ENCODE measurements around the gene FLAD1.

FLAD1 gene

GRCh38 chr1:154963643-154964042 lies 19.5 kb upstream of the FLAD1 start:
- Histone ChIP-seq H3K79me2 (ENCODE audit: control insufficient read depth, insufficient read depth, low read length) (peaks cover 22% of the 10 kb centered on the region), H3K4ac (ENCODE audit: low read depth, low read length) (no peak overlapping the region), H3K4me2 (ENCODE audit: low read length) (no peak overlapping the region), H3K4me3 (ENCODE audit: low read length) (no peak overlapping the region), H2BK15ac (replicated peaks; ENCODE audit: low read depth) (no peak overlapping the region), H3K4me1 (ENCODE audit: control insufficient read depth, low read depth, low read length) (peaks cover 4% of the 10 kb centered on the region), H3K23ac (ENCODE audit: low read length) (no peak overlapping the region), H3K36me3 (ENCODE audit: control insufficient read depth, insufficient read depth, low read length) (peaks cover 26% of the 10 kb centered on the region), H3K27ac (ENCODE audit: low read depth, low read length) (no peak overlapping the region), H2AK5ac (ENCODE audit: low read length) (no peak overlapping the region), H3K18ac (ENCODE audit: low read length) (no peak overlapping the region), H2BK5ac (ENCODE audit: low read length) (no peak overlapping the region), H4K5ac (ENCODE audit: low read length) (no peak overlapping the region), H2BK120ac (ENCODE audit: low read depth, low read length) (no peak overlapping the region), H3K9ac (ENCODE audit: low read length) (no peak overlapping the region), H4K8ac (ENCODE audit: low read depth, low read length) (no peak overlapping the region), H3K56ac (ENCODE audit: low read length) (no peak overlapping the region), H3K79me1 (ENCODE audit: low read length) (peaks cover 22% of the 10 kb centered on the region), H3K27me3 (ENCODE audit: insufficient read depth, low read length, poor library complexity) (no peaks in the 10 kb centered on the region)
- no CpG with 5 or more reads among the region's 8 CpGs for WGBS (ENCODE audit: extremely low coverage, insufficient coverage, low lambda C conversion rate)
- no peak for DNase-seq

- H4K5ac ChIP-seq (ENCODE audit: low read length), result no peak overlapping the region
- WGBS (ENCODE audit: extremely low coverage, insufficient coverage, low lambda C conversion rate), result no CpG with 5 or more reads among the region's 6 CpGs
- no peak overlapping the region for H3K27ac ChIP-seq (ENCODE audit: low read depth, low read length)
Observed at GRCh38 chr1:154964359-154964758, 18.8 kb upstream of the FLAD1 start.

DNA sequence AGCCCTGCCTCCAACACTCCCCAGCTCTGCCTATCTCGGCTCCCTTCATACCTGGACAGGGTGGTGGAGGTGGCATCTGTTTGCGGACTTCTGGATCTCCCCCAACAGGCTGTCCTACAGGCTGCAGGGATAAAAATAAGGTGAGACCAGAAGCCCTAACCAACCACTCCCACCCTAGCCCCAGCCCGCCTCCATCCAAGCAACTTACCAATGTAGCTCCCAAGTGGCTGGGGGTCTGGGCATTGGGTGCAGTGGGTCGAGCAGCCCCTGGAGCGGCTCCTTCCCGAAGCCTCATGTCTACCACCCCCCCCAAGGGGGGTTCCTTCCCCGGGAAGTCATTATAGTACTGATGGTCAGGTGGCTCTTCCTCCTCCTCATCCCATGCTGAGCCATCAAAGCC lies 17.0 kb upstream of the FLAD1 start:
- no peaks in the 10 kb centered on the region for H3K4me1 ChIP-seq (ENCODE audit: control insufficient read depth, low read depth, low read length)
- no peak overlapping the region for H4K5ac ChIP-seq (ENCODE audit: low read length)
- H3K4ac ChIP-seq (ENCODE audit: low read depth, low read length), result no peak overlapping the region
- H3K4me2 ChIP-seq (ENCODE audit: low read length), result no peak overlapping the region
- no peak overlapping the region for H3K4me3 ChIP-seq (ENCODE audit: low read length)
- H2AK5ac ChIP-seq (ENCODE audit: low read length), result no peak overlapping the region
- peaks cover 27% of the 10 kb centered on the region for H3K79me1 ChIP-seq (ENCODE audit: low read length)
- no peak overlapping the region for H2BK5ac ChIP-seq (ENCODE audit: low read length)
- peaks cover 35% of the 10 kb centered on the region for H3K79me2 ChIP-seq (ENCODE audit: control insufficient read depth, insufficient read depth, low read length)
- H3K27me3 ChIP-seq (ENCODE audit: insufficient read depth, low read length, poor library complexity), result no peaks in the 10 kb centered on the region
- no peak overlapping the region for H3K23ac ChIP-seq (ENCODE audit: low read length)
- H3K18ac ChIP-seq (ENCODE audit: low read length), result no peak overlapping the region
- WGBS (ENCODE audit: extremely low coverage, insufficient coverage, low lambda C conversion rate), result no CpG with 5 or more reads among the region's 7 CpGs
- DNase-seq, result no peak
- no peak overlapping the region for H3K56ac ChIP-seq (ENCODE audit: low read length)
- H2BK15ac ChIP-seq (replicated peaks; ENCODE audit: low read depth), result no peak overlapping the region
- no peak overlapping the region for H3K27ac ChIP-seq (ENCODE audit: low read depth, low read length)
- H3K36me3 ChIP-seq (ENCODE audit: control insufficient read depth, insufficient read depth, low read length), result peaks cover 26% of the 10 kb centered on the region
- H3K9ac ChIP-seq (ENCODE audit: low read length), result no peak overlapping the region
- H4K8ac ChIP-seq (ENCODE audit: low read depth, low read length), result no peak overlapping the region
- no peak overlapping the region for H2BK120ac ChIP-seq (ENCODE audit: low read depth, low read length)

More at GRCh38 chr1:154964359-154964758, 18.8 kb upstream of the FLAD1 start:
- no peak overlapping the region for H2AK5ac ChIP-seq (ENCODE audit: low read length)
- H2BK5ac ChIP-seq (ENCODE audit: low read length), result no peak overlapping the region
- H3K4ac ChIP-seq (ENCODE audit: low read depth, low read length), result no peak overlapping the region
- no peak overlapping the region for H3K23ac ChIP-seq (ENCODE audit: low read length)
- peaks cover 4% of the 10 kb centered on the region for H3K4me1 ChIP-seq (ENCODE audit: control insufficient read depth, low read depth, low read length)
- DNase-seq, result no peak
- H2BK120ac ChIP-seq (ENCODE audit: low read depth, low read length), result no peak overlapping the region
- no peak overlapping the region for H3K56ac ChIP-seq (ENCODE audit: low read length)
- no peak overlapping the region for H3K4me3 ChIP-seq (ENCODE audit: low read length)
- H3K18ac ChIP-seq (ENCODE audit: low read length), result no peak overlapping the region
- peaks cover 29% of the 10 kb centered on the region for H3K79me2 ChIP-seq (ENCODE audit: control insufficient read depth, insufficient read depth, low read length)
- no peak overlapping the region for H3K4me2 ChIP-seq (ENCODE audit: low read length)
- H2BK15ac ChIP-seq (replicated peaks; ENCODE audit: low read depth), result no peak overlapping the region
- H3K27me3 ChIP-seq (ENCODE audit: insufficient read depth, low read length, poor library complexity), result no peaks in the 10 kb centered on the region
- H4K8ac ChIP-seq (ENCODE audit: low read depth, low read length), result no peak overlapping the region
- H3K36me3 ChIP-seq (ENCODE audit: control insufficient read depth, insufficient read depth, low read length), result peaks cover 26% of the 10 kb centered on the region
- H3K9ac ChIP-seq (ENCODE audit: low read length), result no peak overlapping the region
- peaks cover 26% of the 10 kb centered on the region for H3K79me1 ChIP-seq (ENCODE audit: low read length)

DNA sequence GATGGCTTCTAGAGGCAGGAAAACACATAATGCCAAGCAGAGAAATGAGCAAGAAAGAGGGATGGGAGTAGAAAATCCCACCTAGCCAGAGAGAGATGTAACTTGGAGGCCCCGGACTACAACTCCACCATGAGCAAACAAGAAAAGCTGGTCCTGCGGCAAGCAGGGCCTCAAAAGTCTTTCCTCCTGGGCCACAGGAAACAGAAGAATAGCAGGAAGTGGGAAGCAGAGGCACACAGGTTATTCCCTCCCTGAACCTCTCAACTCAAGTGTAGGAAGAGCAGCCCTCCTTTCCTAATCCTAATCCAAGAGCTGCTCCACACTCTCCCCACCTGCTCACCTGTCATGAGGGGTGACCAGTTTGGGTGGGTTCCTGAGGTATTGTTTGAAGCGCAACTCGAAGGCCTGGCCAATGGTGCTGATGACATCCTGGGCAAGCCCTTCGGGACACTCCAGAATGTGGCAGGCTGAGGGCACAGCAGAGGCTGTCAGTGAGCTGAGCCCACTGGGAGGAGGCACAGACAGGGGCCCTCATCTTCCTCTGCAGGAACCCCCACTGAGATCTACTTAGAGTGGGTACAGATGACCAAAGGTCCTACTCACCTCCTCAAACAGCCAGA lies 15.7 kb upstream of the FLAD1 start:
- H4K8ac ChIP-seq (ENCODE audit: low read depth, low read length), result no peak overlapping the region
- H2BK5ac ChIP-seq (ENCODE audit: low read length), result no peak overlapping the region
- H3K27me3 ChIP-seq (ENCODE audit: insufficient read depth, low read length, poor library complexity), result no peaks in the 10 kb centered on the region
- no peak overlapping the region for H3K23ac ChIP-seq (ENCODE audit: low read length)
- H3K27ac ChIP-seq (ENCODE audit: low read depth, low read length), result no peak overlapping the region
- peaks cover 6% of the 10 kb centered on the region for H3K4me1 ChIP-seq (ENCODE audit: control insufficient read depth, low read depth, low read length)
- H2BK15ac ChIP-seq (replicated peaks; ENCODE audit: low read depth), result no peak overlapping the region
- H2AK5ac ChIP-seq (ENCODE audit: low read length), result no peak overlapping the region
- no peak overlapping the region for H3K4me3 ChIP-seq (ENCODE audit: low read length)
- peaks cover 27% of the 10 kb centered on the region for H3K79me1 ChIP-seq (ENCODE audit: low read length)
- peak overlapping the region; percentile 15 for H3K9ac ChIP-seq (ENCODE audit: low read length)
- H2BK120ac ChIP-seq (ENCODE audit: low read depth, low read length), result no peak overlapping the region
- H3K79me2 ChIP-seq (ENCODE audit: control insufficient read depth, insufficient read depth, low read length), result peaks cover 37% of the 10 kb centered on the region
- H3K56ac ChIP-seq (ENCODE audit: low read length), result no peak overlapping the region
- H4K5ac ChIP-seq (ENCODE audit: low read length), result no peak overlapping the region
- H3K4me2 ChIP-seq (ENCODE audit: low read length), result no peak overlapping the region
- no peak overlapping the region for H3K4ac ChIP-seq (ENCODE audit: low read depth, low read length)
- peaks cover 26% of the 10 kb centered on the region for H3K36me3 ChIP-seq (ENCODE audit: control insufficient read depth, insufficient read depth, low read length)
- H3K18ac ChIP-seq (ENCODE audit: low read length), result no peak overlapping the region
- DNase-seq, result no peak
- no CpG with 5 or more reads among the region's 5 CpGs for WGBS (ENCODE audit: extremely low coverage, insufficient coverage, low lambda C conversion rate)

DNA sequence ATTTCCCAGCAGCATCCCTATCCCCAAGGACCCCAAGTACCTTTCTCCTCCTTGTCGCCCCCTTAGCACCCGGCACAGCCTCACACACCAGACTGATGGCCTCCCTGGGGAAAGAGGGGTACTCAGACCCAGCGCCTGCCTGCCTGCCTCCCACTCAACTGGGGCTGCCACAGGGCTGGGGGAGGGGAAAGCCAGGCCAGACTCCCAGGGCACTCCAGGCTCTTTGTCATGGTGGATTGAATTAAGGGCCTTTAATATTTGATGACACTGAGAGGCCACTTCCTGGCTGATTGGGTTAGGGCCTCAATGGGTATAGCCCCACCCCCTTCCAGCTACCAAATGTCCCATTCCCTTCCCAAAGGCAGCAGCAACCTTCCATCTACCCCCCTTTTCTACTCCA lies 14.4 kb upstream of the FLAD1 start:
- H4K5ac ChIP-seq (ENCODE audit: low read length), result no peak overlapping the region
- no CpG with 5 or more reads among the region's 3 CpGs for WGBS (ENCODE audit: extremely low coverage, insufficient coverage, low lambda C conversion rate)
- H2BK5ac ChIP-seq (ENCODE audit: low read length), result no peak overlapping the region
- H3K23ac ChIP-seq (ENCODE audit: low read length), result no peak overlapping the region
- H2BK120ac ChIP-seq (ENCODE audit: low read depth, low read length), result no peak overlapping the region
- H3K18ac ChIP-seq (ENCODE audit: low read length), result no peak overlapping the region
- peaks cover 6% of the 10 kb centered on the region for H3K4me1 ChIP-seq (ENCODE audit: control insufficient read depth, low read depth, low read length)
- H3K79me2 ChIP-seq (ENCODE audit: control insufficient read depth, insufficient read depth, low read length), result peaks cover 37% of the 10 kb centered on the region
- no peak overlapping the region for H4K8ac ChIP-seq (ENCODE audit: low read depth, low read length)
- H3K4ac ChIP-seq (ENCODE audit: low read depth, low read length), result no peak overlapping the region
- no peak overlapping the region for H2AK5ac ChIP-seq (ENCODE audit: low read length)
- peaks cover 26% of the 10 kb centered on the region for H3K79me1 ChIP-seq (ENCODE audit: low read length)
- DNase-seq, result peak; percentile 29
- H3K4me3 ChIP-seq (ENCODE audit: low read length), result peak overlapping the region; percentile 79
- H3K36me3 ChIP-seq (ENCODE audit: control insufficient read depth, insufficient read depth, low read length), result peaks cover 21% of the 10 kb centered on the region
- H2BK15ac ChIP-seq (replicated peaks; ENCODE audit: low read depth), result no peak overlapping the region
- H3K27me3 ChIP-seq (ENCODE audit: insufficient read depth, low read length, poor library complexity), result no peaks in the 10 kb centered on the region
- peak overlapping the region; percentile 73 for H3K4me2 ChIP-seq (ENCODE audit: low read length)
- peak overlapping the region; percentile 95 for H3K9ac ChIP-seq (ENCODE audit: low read length)
- H3K27ac ChIP-seq (ENCODE audit: low read depth, low read length), result no peak overlapping the region
- H3K56ac ChIP-seq (ENCODE audit: low read length), result peak overlapping the region; percentile 87

GRCh38 chr1:154969246-154969645 lies 13.9 kb upstream of the FLAD1 start:
- peak overlapping the region; percentile 79 for H3K4me3 ChIP-seq (ENCODE audit: low read length)
- H3K27ac ChIP-seq (ENCODE audit: low read depth, low read length), result no peak overlapping the region

More at GRCh38 chr1:154969246-154969645, 13.9 kb upstream of the FLAD1 start:
- Histone ChIP-seq H4K8ac (ENCODE audit: low read depth, low read length) (no peak overlapping the region), H2BK15ac (replicated peaks; ENCODE audit: low read depth) (no peak overlapping the region), H2AK5ac (ENCODE audit: low read length) (peak overlapping the region; percentile 59), H3K4me1 (ENCODE audit: control insufficient read depth, low read depth, low read length) (peaks cover 6% of the 10 kb centered on the region), H3K4ac (ENCODE audit: low read depth, low read length) (no peak overlapping the region), H3K23ac (ENCODE audit: low read length) (peak overlapping the region; percentile 59), H3K79me1 (ENCODE audit: low read length) (peaks cover 25% of the 10 kb centered on the region), H3K36me3 (ENCODE audit: control insufficient read depth, insufficient read depth, low read length) (peaks cover 17% of the 10 kb centered on the region), H2BK120ac (ENCODE audit: low read depth, low read length) (no peak overlapping the region), H4K5ac (ENCODE audit: low read length) (no peak overlapping the region), H3K56ac (ENCODE audit: low read length) (peak overlapping the region; percentile 87), H3K79me2 (ENCODE audit: control insufficient read depth, insufficient read depth, low read length) (peaks cover 37% of the 10 kb centered on the region), H3K9ac (ENCODE audit: low read length) (peak overlapping the region; percentile 95), H2BK5ac (ENCODE audit: low read length) (no peak overlapping the region), H3K18ac (ENCODE audit: low read length) (no peak overlapping the region), H3K4me2 (ENCODE audit: low read length) (peak overlapping the region; percentile 73), H3K27me3 (ENCODE audit: insufficient read depth, low read length, poor library complexity) (no peaks in the 10 kb centered on the region)
- no CpG with 5 or more reads among the region's 5 CpGs for WGBS (ENCODE audit: extremely low coverage, insufficient coverage, low lambda C conversion rate)
- DNase-seq, result no peak
